ENCODE results near the gene TNP2. TPM values are rescaled to one million over a fixed set of nuclear protein-coding genes. Genes with fewer than 3 reads are reported as not detected.

Gene TNP2
- polyA plus RNA-seq, 1 of the 3 experiments (the other 2 are of a cell fraction): not detected

GRCh38 chr16:11249233-11250061, 19.7 kb downstream of the TNP2 start:
- 94% methylated on average over 44 of the region's 63 CpGs for WGBS (ENCODE audit: low lambda C conversion rate)
- CTCF ChIA-PET: no interaction called here

More at GRCh38 chr16:11249233-11250061, 19.7 kb downstream of the TNP2 start:
- no peak overlapping the region for H3K4me3 ChIP-seq (ENCODE audit: low read depth in 2 of 2, low read length in 1 of 2)
- peaks cover 3 to 4% of the 10 kb centered on the region in 2 experiments for H3K36me3 ChIP-seq (replicated peaks in 1 of 2; ENCODE audit: control insufficient read depth in 1 of 2, insufficient read depth in 2 of 2, low read length in 1 of 2)
- no peaks in the 10 kb centered on the region for H3K27me3 ChIP-seq (ENCODE audit: insufficient read depth)
- no peak overlapping the region for H3K9ac ChIP-seq
- H2AFZ ChIP-seq (ENCODE audit: low read depth): no peak overlapping the region
- peaks cover 13% of the 10 kb centered on the region for H3K79me2 ChIP-seq (ENCODE audit: insufficient read depth)
- no peaks in the 10 kb centered on the region for H3K9me3 ChIP-seq
- peaks cover 21% of the 10 kb centered on the region for H4K20me1 ChIP-seq (ENCODE audit: insufficient read depth)
- no peak overlapping the region for H3K27ac ChIP-seq (ENCODE audit: low read depth in 2 of 2, low read length in 1 of 2)
- H3K4me2 ChIP-seq: no peak overlapping the region
- peaks cover 23% of the 10 kb centered on the region for H3F3A ChIP-seq (replicated peaks; ENCODE audit: insufficient read depth)
- POLR2A ChIA-PET: no interaction called here
- DNase-seq: no peak
- no peaks in the 10 kb centered on the region for H3K9me2 ChIP-seq
- H3K4me1 ChIP-seq (ENCODE audit: control insufficient read depth in 1 of 2, insufficient read depth in 2 of 2, low read depth in 1 of 2, low read length in 1 of 2): peaks cover 1 to 9% of the 10 kb centered on the region in 2 experiments; a peak in 3 of 4 replicates
- TF ChIP-seq RCOR1 (IDR thresholded peaks at IDR 0.05; ENCODE audit: low read length) (no peak), JUND (IDR thresholded peaks at IDR 0.05) (no peak), FOXJ3 (CRISPR knock-in tag; IDR thresholded peaks at IDR 0.05) (no peak), SMC3 (IDR thresholded peaks at IDR 0.05; ENCODE audit: low read depth, low read length) (no peak), NRF1 (IDR thresholded peaks at IDR 0.05; ENCODE audit: low read depth, low read length) (no peak), EP300 (IDR thresholded peaks at IDR 0.05; ENCODE audit: borderline replicate concordance in 1 of 2, low read depth in 1 of 2, low read length in 1 of 2) (no peak), ELF1 (IDR thresholded peaks at IDR 0.05) (no peak), EZH2phosphoT487 (IDR thresholded peaks at IDR 0.05; ENCODE audit: borderline replicate concordance, low read depth) (no peak), CHD2 (IDR thresholded peaks at IDR 0.05; ENCODE audit: low read length, partially characterized antibody) (no peak), POLR2AphosphoS5 (IDR thresholded peaks at IDR 0.05; ENCODE audit: low read depth, low read length) (no peak), FOSL2 (IDR thresholded peaks at IDR 0.05; ENCODE audit: borderline replicate concordance, low read depth) (no peak), MXI1 (IDR thresholded peaks at IDR 0.05; ENCODE audit: low read depth, low read length) (no peak), IRF3 (IDR thresholded peaks at IDR 0.05; ENCODE audit: low read depth, low read length) (no peak), RAD21 (IDR thresholded peaks at IDR 0.05; ENCODE audit: low read length) (no peak), TCF12 (IDR thresholded peaks at IDR 0.05) (no peak), NFIC (IDR thresholded peaks at IDR 0.05; ENCODE audit: borderline replicate concordance) (no peak)
- TF ChIP-seq, protein P1, sequence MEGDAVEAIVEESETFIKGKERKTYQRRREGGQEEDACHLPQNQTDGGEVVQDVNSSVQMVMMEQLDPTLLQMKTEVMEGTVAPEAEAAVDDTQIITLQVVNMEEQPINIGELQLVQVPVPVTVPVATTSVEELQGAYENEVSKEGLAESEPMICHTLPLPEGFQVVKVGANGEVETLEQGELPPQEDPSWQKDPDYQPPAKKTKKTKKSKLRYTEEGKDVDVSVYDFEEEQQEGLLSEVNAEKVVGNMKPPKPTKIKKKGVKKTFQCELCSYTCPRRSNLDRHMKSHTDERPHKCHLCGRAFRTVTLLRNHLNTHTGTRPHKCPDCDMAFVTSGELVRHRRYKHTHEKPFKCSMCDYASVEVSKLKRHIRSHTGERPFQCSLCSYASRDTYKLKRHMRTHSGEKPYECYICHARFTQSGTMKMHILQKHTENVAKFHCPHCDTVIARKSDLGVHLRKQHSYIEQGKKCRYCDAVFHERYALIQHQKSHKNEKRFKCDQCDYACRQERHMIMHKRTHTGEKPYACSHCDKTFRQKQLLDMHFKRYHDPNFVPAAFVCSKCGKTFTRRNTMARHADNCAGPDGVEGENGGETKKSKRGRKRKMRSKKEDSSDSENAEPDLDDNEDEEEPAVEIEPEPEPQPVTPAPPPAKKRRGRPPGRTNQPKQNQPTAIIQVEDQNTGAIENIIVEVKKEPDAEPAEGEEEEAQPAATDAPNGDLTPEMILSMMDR (IDR thresholded peaks at IDR 0.05): no peak
- TF ChIP-seq, protein P2, sequence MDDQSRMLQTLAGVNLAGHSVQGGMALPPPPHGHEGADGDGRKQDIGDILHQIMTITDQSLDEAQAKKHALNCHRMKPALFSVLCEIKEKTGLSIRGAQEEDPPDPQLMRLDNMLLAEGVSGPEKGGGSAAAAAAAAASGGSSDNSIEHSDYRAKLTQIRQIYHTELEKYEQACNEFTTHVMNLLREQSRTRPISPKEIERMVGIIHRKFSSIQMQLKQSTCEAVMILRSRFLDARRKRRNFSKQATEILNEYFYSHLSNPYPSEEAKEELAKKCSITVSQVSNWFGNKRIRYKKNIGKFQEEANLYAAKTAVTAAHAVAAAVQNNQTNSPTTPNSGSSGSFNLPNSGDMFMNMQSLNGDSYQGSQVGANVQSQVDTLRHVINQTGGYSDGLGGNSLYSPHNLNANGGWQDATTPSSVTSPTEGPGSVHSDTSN (IDR thresholded peaks at IDR 0.05): no peak
- TF ChIP-seq, protein P3, sequence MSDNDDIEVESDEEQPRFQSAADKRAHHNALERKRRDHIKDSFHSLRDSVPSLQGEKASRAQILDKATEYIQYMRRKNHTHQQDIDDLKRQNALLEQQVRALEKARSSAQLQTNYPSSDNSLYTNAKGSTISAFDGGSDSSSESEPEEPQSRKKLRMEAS (IDR thresholded peaks at IDR 0.05; ENCODE audit: low read depth): no peak

Data from SK-N-SH (cell line).